ENCODE data around the gene PER2. TPM values are rescaled to one million over a fixed set of nuclear protein-coding genes. Genes with fewer than 3 reads are reported as not detected.
"Not testable (repeated sequence)": the region's sequence is repeated elsewhere in the genome, so short reads cannot be mapped to it uniquely, and the experiment has no call there.

The PER2 gene
- total and polyA plus RNA-seq, 2 experiments from 2014 or later: 2.3 to 6.2 TPM

DNA sequence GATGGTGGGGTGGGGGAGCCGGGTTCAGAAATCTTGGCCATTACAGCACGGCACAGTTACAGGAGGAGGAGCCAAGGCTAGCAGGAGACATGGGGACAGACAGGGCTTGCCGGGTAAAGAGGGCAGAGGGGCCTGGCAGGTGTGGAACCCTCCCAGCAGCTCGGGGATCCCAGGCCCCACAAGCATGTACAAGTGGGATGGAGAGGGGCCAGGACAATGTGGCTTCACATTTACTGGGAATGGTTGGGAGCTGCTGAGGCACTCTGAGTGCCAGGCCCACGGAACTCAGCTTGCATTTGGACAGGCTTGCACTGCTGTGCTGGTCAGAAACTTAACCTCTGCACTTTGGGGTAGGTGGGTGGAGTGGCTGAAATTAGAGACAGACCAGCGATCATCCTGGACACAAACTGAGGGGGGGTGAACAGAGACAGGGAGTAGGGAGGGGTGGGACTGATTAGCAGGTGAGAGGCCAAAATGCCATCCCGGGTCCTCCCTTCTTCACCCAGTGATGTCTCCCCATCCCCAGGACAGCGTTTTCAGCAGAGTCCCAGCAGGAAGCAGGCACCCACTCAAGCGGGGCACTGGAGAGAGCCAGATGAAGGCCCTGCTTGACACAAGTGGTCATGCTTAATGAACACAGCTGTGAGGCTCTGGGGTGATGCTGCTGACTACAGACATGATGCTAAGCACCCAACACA is 9.6 kb downstream of the PER2 start:
- Histone ChIP-seq H3K9ac (no peak overlapping the region), H3K27me3 (replicated peaks; ENCODE audit: insufficient read depth) (no peaks in the 10 kb centered on the region), H4K20me1 (ENCODE audit: insufficient read depth) (no peaks in the 10 kb centered on the region), H3K36me3 (ENCODE audit: low read depth) (no peaks in the 10 kb centered on the region), H3F3A (ENCODE audit: insufficient read depth) (no peaks in the 10 kb centered on the region), H3K4me1 (ENCODE audit: insufficient read depth) (no peaks in the 10 kb centered on the region), H3K4me3 (no peak overlapping the region), H3K9me3 (ENCODE audit: low read depth) (no peaks in the 10 kb centered on the region), H3K79me2 (ENCODE audit: insufficient read depth) (peaks cover 40% of the 10 kb centered on the region), H2AFZ (no peak overlapping the region), H3K9me2 (ENCODE audit: insufficient read depth) (no peaks in the 10 kb centered on the region), H3K27ac (no peak overlapping the region), H3K4me2 (ENCODE audit: unreplicated experiment) (no peak overlapping the region)
- no peak for TF ChIP-seq EZH2phosphoT487 (IDR thresholded peaks at IDR 0.05; ENCODE audit: insufficient read depth, low read depth)
- no peak for TF ChIP-seq EZH2 (IDR thresholded peaks at IDR 0.05; ENCODE audit: insufficient read depth, poor library complexity, severe bottlenecking)
- in situ Hi-C loops (cut with MboI): no loop called here
- DNase-seq: no peak
- WGBS, 2 experiments (ENCODE audit: low coverage in 1 of 2, low lambda C conversion rate in 2 of 2, missing lambda C conversion rate in 2 of 2): 57 to 58% methylated on average over 9 of the region's 9 CpGs

DNA sequence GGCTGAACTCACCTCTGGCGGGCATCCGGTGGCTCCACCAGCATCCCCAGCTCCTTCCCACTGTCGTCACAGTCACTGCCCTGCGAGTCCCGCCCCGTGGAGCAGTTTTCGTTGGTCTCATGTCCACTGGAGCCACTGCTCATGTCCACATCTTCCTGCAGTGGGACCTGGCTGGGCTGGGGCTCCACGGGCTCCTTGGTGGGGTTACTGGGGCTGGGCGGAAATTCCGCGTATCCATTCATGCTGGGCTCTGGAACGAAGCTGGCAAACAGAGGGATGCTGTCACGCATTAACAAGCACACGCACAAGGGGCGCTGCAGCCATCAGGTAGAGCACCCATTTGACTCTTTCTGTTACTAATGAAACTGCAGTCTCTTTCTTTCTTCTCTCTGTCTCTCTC is 10.7 kb downstream of the PER2 start:
- H3K9ac ChIP-seq: no peak overlapping the region
- no peak overlapping the region for H3K4me3 ChIP-seq
- no peaks in the 10 kb centered on the region for H3K36me3 ChIP-seq (ENCODE audit: low read depth)
- no peak for DNase-seq
- H3K4me2 ChIP-seq (ENCODE audit: unreplicated experiment): no peak overlapping the region
- WGBS, 2 experiments (ENCODE audit: low coverage in 1 of 2, low lambda C conversion rate in 2 of 2, missing lambda C conversion rate in 2 of 2): 93% methylated on average over 15 of the region's 15 CpGs
- H3K9me2 ChIP-seq (ENCODE audit: insufficient read depth): no peaks in the 10 kb centered on the region
- no peaks in the 10 kb centered on the region for H3K27me3 ChIP-seq (replicated peaks; ENCODE audit: insufficient read depth)
- H3F3A ChIP-seq (ENCODE audit: insufficient read depth): no peaks in the 10 kb centered on the region
- H3K4me1 ChIP-seq (ENCODE audit: insufficient read depth): no peaks in the 10 kb centered on the region
- in situ Hi-C loops (cut with MboI): no loop called here
- no peak for TF ChIP-seq EZH2phosphoT487 (IDR thresholded peaks at IDR 0.05; ENCODE audit: insufficient read depth, low read depth)
- H3K9me3 ChIP-seq (ENCODE audit: low read depth): no peaks in the 10 kb centered on the region
- no peak overlapping the region for H3K27ac ChIP-seq
- H2AFZ ChIP-seq: no peak overlapping the region
- no peaks in the 10 kb centered on the region for H4K20me1 ChIP-seq (ENCODE audit: insufficient read depth)
- H3K79me2 ChIP-seq (ENCODE audit: insufficient read depth): peaks cover 30% of the 10 kb centered on the region

DNA sequence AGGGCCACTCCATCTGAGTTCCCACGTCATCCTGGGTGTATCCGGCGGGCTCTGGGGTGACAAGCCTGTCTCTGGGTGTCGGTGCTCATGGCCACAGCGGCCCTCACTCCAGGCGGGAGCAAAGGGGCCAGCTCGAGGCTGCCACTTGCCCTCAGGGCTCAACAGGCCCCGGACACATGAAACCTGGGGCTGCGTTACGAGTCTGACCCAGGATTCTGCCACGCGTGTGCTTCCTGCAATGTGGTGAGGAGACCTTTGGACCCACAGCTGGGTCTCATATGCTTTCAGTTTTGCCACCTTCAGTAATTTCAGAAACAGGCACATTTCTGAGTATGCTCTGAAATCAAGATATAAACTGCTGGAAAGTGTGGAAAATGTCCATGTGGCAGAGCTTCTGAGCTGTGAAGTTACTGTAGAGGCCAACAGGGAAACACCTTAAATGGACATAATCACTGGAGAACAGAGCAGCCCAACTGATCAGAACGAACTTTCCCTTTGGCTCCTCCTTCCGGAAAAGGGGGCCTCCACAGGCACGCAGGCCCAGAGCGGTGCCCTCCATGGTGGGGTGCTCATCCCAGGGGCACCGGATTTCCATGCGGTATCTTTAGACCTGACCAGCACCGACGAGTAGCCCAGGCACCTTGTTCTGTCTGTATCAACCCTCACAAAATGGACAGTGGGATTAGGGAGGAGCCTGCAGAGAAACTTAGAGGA is 14.1 kb downstream of the PER2 start:
- no peaks in the 10 kb centered on the region for H3K9me2 ChIP-seq (ENCODE audit: insufficient read depth)
- 0 out of 2 replicates have a peak, but pooled peaks cover under 1% of the 10 kb centered on the region for H3K79me2 ChIP-seq (ENCODE audit: insufficient read depth)
- no peaks in the 10 kb centered on the region for H3K4me1 ChIP-seq (ENCODE audit: insufficient read depth)
- no peak overlapping the region for H3K27ac ChIP-seq
- in situ Hi-C loops (cut with MboI): loop anchor here (25.0 kb wide), 1 partner anchor 687 kb away; the partner anchor contains the start of gene RAB17
- H3K4me2 ChIP-seq (ENCODE audit: unreplicated experiment): no peak overlapping the region
- no peak overlapping the region for H2AFZ ChIP-seq
- DNase-seq: no peak
- H3K27me3 ChIP-seq (replicated peaks; ENCODE audit: insufficient read depth): no peaks in the 10 kb centered on the region
- no peaks in the 10 kb centered on the region for H3K9me3 ChIP-seq (ENCODE audit: low read depth)
- no peak overlapping the region for H3K9ac ChIP-seq
- H3K36me3 ChIP-seq (ENCODE audit: low read depth): no peaks in the 10 kb centered on the region
- 92 to 96% methylated on average over 20 of the region's 20 CpGs for WGBS, 2 experiments (ENCODE audit: low coverage in 1 of 2, low lambda C conversion rate in 2 of 2, missing lambda C conversion rate in 2 of 2)
- no peaks in the 10 kb centered on the region for H3F3A ChIP-seq (ENCODE audit: insufficient read depth)
- no peak for TF ChIP-seq EZH2phosphoT487 (IDR thresholded peaks at IDR 0.05; ENCODE audit: insufficient read depth, low read depth)
- TF ChIP-seq EZH2 (IDR thresholded peaks at IDR 0.05; ENCODE audit: insufficient read depth, poor library complexity, severe bottlenecking): no peak
- H4K20me1 ChIP-seq (ENCODE audit: insufficient read depth): no peaks in the 10 kb centered on the region
- no peak overlapping the region for H3K4me3 ChIP-seq

DNA sequence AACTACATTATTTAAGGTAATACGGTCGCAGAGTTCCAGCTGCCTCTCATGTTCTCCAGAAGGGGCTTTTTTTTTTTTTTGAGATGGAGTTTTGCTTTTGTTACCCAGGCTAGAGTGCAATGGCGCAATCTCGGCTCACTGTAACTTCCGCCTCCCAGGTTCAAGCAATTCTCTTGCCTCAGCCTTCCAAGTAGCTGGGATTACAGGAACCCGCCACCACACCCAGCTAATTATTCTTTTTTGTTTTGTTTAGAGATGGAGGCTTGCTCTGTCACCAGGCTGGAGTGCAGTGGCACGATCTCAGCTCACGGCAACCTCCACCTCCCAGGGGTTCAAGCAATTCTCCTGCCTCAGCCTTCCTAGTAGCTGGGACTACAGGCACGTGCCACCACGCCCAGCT is 15.0 kb downstream of the PER2 start:
- H3K4me2 ChIP-seq (ENCODE audit: unreplicated experiment); DNase-seq; H3K9me3 ChIP-seq (ENCODE audit: low read depth); H3K9me2 ChIP-seq (ENCODE audit: insufficient read depth); H3K9ac ChIP-seq; H2AFZ ChIP-seq; H3F3A ChIP-seq (ENCODE audit: insufficient read depth); H4K20me1 ChIP-seq (ENCODE audit: insufficient read depth); H3K79me2 ChIP-seq (ENCODE audit: insufficient read depth); H3K27ac ChIP-seq; H3K4me3 ChIP-seq; H3K36me3 ChIP-seq (ENCODE audit: low read depth); H3K4me1 ChIP-seq (ENCODE audit: insufficient read depth); H3K27me3 ChIP-seq (replicated peaks; ENCODE audit: insufficient read depth): not testable (repeated sequence)
- WGBS, 2 experiments (ENCODE audit: low coverage in 1 of 2, low lambda C conversion rate in 2 of 2, missing lambda C conversion rate in 2 of 2): 96 to 99% methylated on average over 10 of the region's 10 CpGs
- in situ Hi-C loops (cut with MboI): loop anchor here (25.0 kb wide), 1 partner anchor 686 kb away; the partner anchor contains the start of gene RAB17

Data from GM23248 (cell line).